Measurements from ENCODE around the gene PHAF1. TPM values are rescaled to one million over a fixed set of nuclear protein-coding genes. Genes with fewer than 3 reads are reported as not detected.

Gene PHAF1
- total RNA-seq, 1 experiment from 2014 or later = 30.7 TPM

DNA sequence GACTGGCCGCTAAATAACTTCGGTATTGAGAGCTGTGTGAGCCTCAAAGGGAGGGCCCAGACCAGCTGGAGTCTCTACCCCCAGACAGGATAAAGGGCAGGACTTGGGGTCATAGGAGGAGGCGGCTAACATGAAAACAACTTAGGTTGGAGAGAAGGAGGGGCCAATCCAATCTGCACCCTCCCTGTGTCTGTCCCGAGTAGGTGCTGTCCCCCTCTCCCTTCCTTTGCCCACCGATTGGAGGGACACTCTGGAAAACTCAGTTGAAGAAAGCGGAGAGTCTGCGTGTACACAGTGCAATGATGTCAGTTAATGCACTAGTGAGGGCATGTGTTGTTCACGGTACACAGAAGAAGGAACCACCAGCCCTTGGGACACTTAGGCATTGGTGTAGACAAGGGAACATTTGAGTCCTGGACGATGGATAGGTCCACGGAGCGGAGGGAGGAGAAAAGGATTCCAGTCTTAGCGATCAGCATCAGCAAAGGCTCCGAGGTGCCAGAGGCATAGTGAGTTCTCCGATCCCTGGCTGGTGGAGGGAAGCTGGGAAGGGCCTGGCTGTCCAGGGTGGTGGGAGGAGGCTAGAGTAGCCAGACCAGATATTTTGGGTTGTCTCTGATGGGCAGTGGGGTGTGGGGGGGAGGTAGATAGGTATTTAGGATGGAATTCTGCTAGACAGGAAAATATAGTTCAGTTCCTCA, 61.4 kb downstream of the PHAF1 start:
- H3K36me3 ChIP-seq (ENCODE audit: insufficient read depth, low read length) = no peaks in the 10 kb centered on the region
- H3K9me2 ChIP-seq (replicated peaks; ENCODE audit: insufficient read depth, low read length) = no peaks in the 10 kb centered on the region
- no peak for DNase-seq
- H3K9me3 ChIP-seq (ENCODE audit: low read length) = no peaks in the 10 kb centered on the region
- peaks cover 18% of the 10 kb centered on the region for H3K4me1 ChIP-seq (ENCODE audit: low read length)
- H4K20me1 ChIP-seq (ENCODE audit: insufficient read depth, low read depth, low read length) = 0 out of 2 replicates have a peak, but pooled peaks cover 3% of the 10 kb centered on the region
- no peak overlapping the region for H3K4me3 ChIP-seq (ENCODE audit: low read length)
- H2AFZ ChIP-seq (ENCODE audit: low read length) = no peak overlapping the region
- no peak overlapping the region for H3K4me2 ChIP-seq (ENCODE audit: low read depth, low read length, poor library complexity, severe bottlenecking)
- H3K27me3 ChIP-seq (ENCODE audit: low read length) = no peaks in the 10 kb centered on the region
- H3K27ac ChIP-seq (ENCODE audit: low read length) = no peak overlapping the region
- no peaks in the 10 kb centered on the region for H3K79me2 ChIP-seq (ENCODE audit: low read length)
- no peak overlapping the region for H3K9ac ChIP-seq (ENCODE audit: low read length)

DNA sequence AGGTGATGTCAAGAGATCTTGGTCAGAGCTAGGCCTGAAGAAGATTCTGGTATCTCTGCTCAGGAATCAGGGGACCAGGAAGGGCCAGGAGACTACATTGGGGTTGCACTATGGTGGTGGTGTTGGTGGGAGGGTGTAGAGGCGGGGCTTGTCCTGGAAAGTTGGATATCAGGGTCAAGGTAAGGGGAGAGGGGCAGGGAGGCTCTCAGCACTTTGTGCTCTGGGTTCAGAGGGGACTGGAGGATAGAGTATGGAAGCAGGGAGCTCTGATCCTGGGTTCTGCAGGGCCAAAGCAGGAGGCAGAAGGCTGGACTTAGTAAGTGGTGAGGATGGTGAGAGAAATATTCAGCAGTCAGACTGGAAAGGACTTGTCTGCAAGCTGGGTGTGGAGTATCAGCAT, 63.6 kb downstream of the PHAF1 start:
- Histone ChIP-seq H3K27ac (ENCODE audit: low read length) (no peak overlapping the region), H3K9me3 (ENCODE audit: low read length) (no peaks in the 10 kb centered on the region), H3K36me3 (ENCODE audit: insufficient read depth, low read length) (no peaks in the 10 kb centered on the region), H2AFZ (ENCODE audit: low read length) (no peak overlapping the region), H3K4me2 (ENCODE audit: low read depth, low read length, poor library complexity, severe bottlenecking) (peak overlapping the region; percentile 63), H3K27me3 (ENCODE audit: low read length) (no peaks in the 10 kb centered on the region), H3K4me1 (ENCODE audit: low read length) (peaks cover 21% of the 10 kb centered on the region), H4K20me1 (ENCODE audit: insufficient read depth, low read depth, low read length) (peaks cover 10% of the 10 kb centered on the region; the same call in 1 of the 2 replicates), H3K9me2 (replicated peaks; ENCODE audit: insufficient read depth, low read length) (no peaks in the 10 kb centered on the region), H3K4me3 (ENCODE audit: low read length) (no peak overlapping the region; the same call in 1 of the 2 replicates), H3K79me2 (ENCODE audit: low read length) (no peaks in the 10 kb centered on the region), H3K9ac (ENCODE audit: low read length) (peak overlapping the region; percentile 62)
- DNase-seq = no peak

DNA sequence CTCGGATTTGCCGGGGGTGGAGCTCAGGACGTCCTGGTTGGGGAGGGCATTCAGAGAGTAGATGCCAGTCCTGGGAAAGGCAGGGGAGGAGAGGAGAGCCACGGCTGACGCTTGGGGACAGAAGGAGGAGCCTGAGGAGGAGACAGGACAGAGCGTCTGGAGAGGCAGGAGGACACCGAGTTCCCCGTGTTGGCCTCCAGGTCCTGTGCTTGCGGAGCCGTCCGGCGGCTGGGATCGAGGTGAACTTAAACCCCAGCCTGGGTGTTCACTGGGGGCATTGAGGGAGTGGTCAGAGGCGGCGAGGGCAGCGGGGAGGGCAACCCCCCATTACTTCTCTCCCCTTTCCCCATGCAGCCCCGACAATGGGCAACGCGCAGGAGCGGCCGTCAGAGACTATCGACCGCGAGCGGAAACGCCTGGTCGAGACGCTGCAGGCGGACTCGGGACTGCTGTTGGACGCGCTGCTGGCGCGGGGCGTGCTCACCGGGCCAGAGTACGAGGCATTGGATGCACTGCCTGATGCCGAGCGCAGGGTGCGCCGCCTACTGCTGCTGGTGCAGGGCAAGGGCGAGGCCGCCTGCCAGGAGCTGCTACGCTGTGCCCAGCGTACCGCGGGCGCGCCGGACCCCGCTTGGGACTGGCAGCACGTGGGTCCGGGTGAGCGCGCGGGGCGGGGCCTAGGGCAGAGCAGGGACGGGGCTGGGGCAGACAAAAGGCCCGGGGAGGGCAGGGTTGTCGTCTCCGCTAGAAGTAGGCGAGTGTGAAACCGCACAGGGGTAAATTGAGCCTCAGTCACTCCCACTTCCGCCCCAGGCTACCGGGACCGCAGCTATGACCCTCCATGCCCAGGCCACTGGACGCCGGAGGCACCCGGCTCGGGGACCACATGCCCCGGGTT, 64.3 kb downstream of the PHAF1 start:
- Histone ChIP-seq H4K20me1 (ENCODE audit: insufficient read depth, low read depth, low read length) (peaks cover 14% of the 10 kb centered on the region; the same call in 1 of the 2 replicates), H3K9me3 (ENCODE audit: low read length) (no peaks in the 10 kb centered on the region), H3K4me3 (ENCODE audit: low read length) (peak overlapping the region; percentile 57), H3K4me2 (ENCODE audit: low read depth, low read length, poor library complexity, severe bottlenecking) (peak overlapping the region; percentile 63), H3K27ac (ENCODE audit: low read length) (no peak overlapping the region), H3K27me3 (ENCODE audit: low read length) (no peaks in the 10 kb centered on the region), H3K4me1 (ENCODE audit: low read length) (peaks cover 24% of the 10 kb centered on the region), H3K79me2 (ENCODE audit: low read length) (no peaks in the 10 kb centered on the region), H3K36me3 (ENCODE audit: insufficient read depth, low read length) (no peaks in the 10 kb centered on the region), H2AFZ (ENCODE audit: low read length) (no peak overlapping the region; the same call in 1 of the 2 replicates), H3K9me2 (replicated peaks; ENCODE audit: insufficient read depth, low read length) (no peaks in the 10 kb centered on the region), H3K9ac (ENCODE audit: low read length) (peak overlapping the region; percentile 62)
- peak; percentile 83 for DNase-seq

DNA sequence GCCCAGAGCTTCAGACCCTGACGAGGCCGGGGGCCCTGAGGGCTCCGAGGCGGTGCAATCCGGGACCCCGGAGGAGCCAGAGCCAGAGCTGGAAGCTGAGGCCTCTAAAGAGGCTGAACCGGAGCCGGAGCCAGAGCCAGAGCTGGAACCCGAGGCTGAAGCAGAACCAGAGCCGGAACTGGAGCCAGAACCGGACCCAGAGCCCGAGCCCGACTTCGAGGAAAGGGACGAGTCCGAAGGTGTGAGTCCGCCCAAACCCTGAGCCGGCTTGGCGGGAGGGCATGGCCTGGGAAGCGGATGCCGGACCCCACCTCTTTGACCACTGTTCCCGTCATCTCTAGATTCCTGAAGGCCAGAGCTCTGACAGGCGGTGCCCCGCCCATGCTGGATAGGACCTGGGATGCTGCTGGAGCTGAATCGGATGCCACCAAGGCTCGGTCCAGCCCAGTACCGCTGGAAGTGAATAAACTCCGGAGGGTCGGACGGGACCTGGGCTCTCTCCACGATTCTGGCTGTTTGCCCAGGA, 65.0 kb downstream of the PHAF1 start:
- Histone ChIP-seq H3K4me2 (ENCODE audit: low read depth, low read length, poor library complexity, severe bottlenecking) (peak overlapping the region; percentile 63), H3K9ac (ENCODE audit: low read length) (peak overlapping the region; percentile 62), H3K27me3 (ENCODE audit: low read length) (no peaks in the 10 kb centered on the region), H4K20me1 (ENCODE audit: insufficient read depth, low read depth, low read length) (peaks cover 20% of the 10 kb centered on the region; the same call in 1 of the 2 replicates), H3K4me1 (ENCODE audit: low read length) (peaks cover 24% of the 10 kb centered on the region), H3K79me2 (ENCODE audit: low read length) (no peaks in the 10 kb centered on the region), H3K36me3 (ENCODE audit: insufficient read depth, low read length) (no peaks in the 10 kb centered on the region), H3K4me3 (ENCODE audit: low read length) (peak overlapping the region; percentile 57; the same call in 1 of the 2 replicates), H3K27ac (ENCODE audit: low read length) (no peak overlapping the region), H2AFZ (ENCODE audit: low read length) (no peak overlapping the region), H3K9me2 (replicated peaks; ENCODE audit: insufficient read depth, low read length) (no peaks in the 10 kb centered on the region), H3K9me3 (ENCODE audit: low read length) (no peaks in the 10 kb centered on the region)
- no peak for DNase-seq

DNA sequence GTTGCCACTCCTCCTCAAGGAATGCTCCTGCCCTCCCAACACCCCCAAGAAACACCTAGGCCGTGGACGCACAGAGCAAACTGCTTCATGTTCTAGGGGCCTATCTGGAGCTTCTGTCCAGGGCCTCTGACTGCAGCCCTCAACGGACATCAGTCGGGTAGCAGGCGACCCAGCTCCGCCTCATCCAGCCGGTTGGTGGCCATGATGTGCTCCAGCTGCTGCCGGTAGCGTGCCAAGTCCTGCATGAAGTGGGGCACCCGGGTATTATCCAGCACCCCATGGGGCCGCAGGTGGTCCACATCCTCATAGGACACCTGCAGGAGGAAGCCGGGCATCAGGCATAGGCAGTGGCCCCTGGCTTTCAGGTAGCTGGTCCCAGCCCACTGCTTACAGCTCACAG, 66.9 kb downstream of the PHAF1 start:
- Histone ChIP-seq H2AFZ (ENCODE audit: low read length) (no peak overlapping the region), H3K27me3 (ENCODE audit: low read length) (no peaks in the 10 kb centered on the region), H3K9ac (ENCODE audit: low read length) (no peak overlapping the region), H3K36me3 (ENCODE audit: insufficient read depth, low read length) (no peaks in the 10 kb centered on the region), H3K4me2 (ENCODE audit: low read depth, low read length, poor library complexity, severe bottlenecking) (no peak overlapping the region), H4K20me1 (ENCODE audit: insufficient read depth, low read depth, low read length) (peaks cover 20% of the 10 kb centered on the region; the same call in 1 of the 2 replicates), H3K27ac (ENCODE audit: low read length) (no peak overlapping the region), H3K79me2 (ENCODE audit: low read length) (no peaks in the 10 kb centered on the region), H3K9me2 (replicated peaks; ENCODE audit: insufficient read depth, low read length) (no peaks in the 10 kb centered on the region), H3K4me3 (ENCODE audit: low read length) (no peak overlapping the region), H3K9me3 (ENCODE audit: low read length) (no peaks in the 10 kb centered on the region), H3K4me1 (ENCODE audit: low read length) (peaks cover 19% of the 10 kb centered on the region)
- no peak for DNase-seq

DNA sequence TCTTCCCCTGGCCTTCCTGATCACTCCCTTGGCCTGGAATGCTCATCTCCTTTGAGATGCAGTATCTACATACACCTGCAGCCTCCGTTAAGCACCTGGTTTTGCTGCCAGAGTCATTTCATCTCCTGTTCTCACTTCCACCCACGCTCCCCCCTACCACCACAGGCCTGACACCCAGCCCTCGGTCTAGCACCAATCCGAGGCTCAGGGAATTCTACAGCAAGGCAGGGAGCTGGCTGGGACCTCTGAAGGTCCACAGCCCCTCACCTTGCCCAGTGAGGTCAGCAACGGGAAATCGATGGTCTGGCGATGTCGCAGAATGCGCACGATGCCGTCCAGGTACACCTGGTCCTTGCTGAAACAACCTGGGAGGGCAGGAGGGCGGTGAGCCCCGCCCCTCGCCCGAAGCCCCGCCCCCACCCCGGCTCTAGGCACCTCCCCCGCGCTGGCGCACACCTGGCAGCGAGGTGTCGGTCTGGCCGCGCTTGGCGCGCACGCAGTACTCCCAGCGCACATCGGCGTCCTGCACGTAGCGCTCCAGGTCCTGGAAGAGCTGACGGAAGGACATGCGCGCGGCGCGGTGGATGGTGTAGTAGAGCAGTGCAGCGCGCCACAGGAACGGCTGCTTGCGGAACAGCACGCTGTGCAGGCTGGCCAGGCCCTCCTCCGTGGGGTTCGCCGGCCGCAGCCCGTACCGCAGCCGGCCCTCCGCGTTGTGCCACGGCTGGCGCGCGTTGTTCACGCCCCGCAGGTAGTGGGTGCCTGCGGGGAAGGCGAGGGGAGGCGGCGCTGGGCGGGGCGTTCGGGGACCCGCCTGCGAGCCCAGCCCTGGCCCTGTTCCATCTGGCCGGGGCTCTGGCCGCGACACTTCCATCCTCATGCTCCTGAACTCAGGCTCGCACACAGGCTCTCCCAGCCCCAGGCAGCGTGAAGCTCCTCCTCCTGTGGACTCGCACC, 68.3 kb downstream of the PHAF1 start:
- no peak overlapping the region for H2AFZ ChIP-seq (ENCODE audit: low read length)

DNA sequence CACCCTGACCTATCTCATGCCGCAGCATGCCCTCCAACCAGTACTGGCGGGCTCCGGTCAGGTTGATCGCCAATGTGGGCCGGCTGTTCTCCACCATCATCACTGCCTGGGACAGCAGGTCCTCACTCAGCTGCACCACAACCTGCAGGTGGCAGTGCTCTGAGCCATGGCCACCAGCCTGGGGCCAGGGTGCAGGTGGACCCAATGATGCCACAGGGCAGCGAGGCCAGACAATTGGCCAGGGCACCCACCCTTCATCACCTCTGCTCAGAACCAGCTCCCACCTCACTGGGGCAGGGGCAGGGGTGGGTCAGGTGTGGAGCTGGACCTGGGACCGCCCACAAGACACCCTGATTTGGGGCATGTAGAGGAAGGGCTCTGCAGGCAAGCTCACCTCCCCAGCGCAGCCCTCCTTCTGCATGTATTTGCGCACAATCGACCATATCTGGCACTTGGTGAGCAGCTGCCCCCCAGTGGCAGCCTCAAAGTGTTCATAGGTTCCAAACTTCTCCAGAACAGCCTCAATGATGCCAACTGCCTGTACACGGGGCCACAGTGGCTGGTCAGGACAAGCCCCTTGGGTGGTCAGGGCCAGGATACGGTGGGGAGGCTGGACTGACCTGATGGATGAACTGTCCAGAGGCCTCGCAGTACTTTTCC, 69.8 kb downstream of the PHAF1 start:
- peaks cover 20% of the 10 kb centered on the region; the same call in 1 of the 2 replicates for H4K20me1 ChIP-seq (ENCODE audit: insufficient read depth, low read depth, low read length)
- no peaks in the 10 kb centered on the region for H3K36me3 ChIP-seq (ENCODE audit: insufficient read depth, low read length)
- no peak overlapping the region for H2AFZ ChIP-seq (ENCODE audit: low read length)
- DNase-seq = no peak
- no peaks in the 10 kb centered on the region for H3K9me3 ChIP-seq (ENCODE audit: low read length)
- no peak overlapping the region for H3K4me3 ChIP-seq (ENCODE audit: low read length)
- H3K9ac ChIP-seq (ENCODE audit: low read length) = no peak overlapping the region
- no peaks in the 10 kb centered on the region for H3K27me3 ChIP-seq (ENCODE audit: low read length)
- H3K27ac ChIP-seq (ENCODE audit: low read length) = no peak overlapping the region
- H3K4me2 ChIP-seq (ENCODE audit: low read depth, low read length, poor library complexity, severe bottlenecking) = no peak overlapping the region
- peaks cover 26% of the 10 kb centered on the region for H3K4me1 ChIP-seq (ENCODE audit: low read length)
- H3K79me2 ChIP-seq (ENCODE audit: low read length) = no peaks in the 10 kb centered on the region
- H3K9me2 ChIP-seq (replicated peaks; ENCODE audit: insufficient read depth, low read length) = no peaks in the 10 kb centered on the region

More for the DNA sequence above, 68.3 kb downstream of the PHAF1 start:
- H3K27me3 ChIP-seq (ENCODE audit: low read length) = no peaks in the 10 kb centered on the region
- no peak overlapping the region for H3K9ac ChIP-seq (ENCODE audit: low read length)
- peak overlapping the region; percentile 38 for H3K4me2 ChIP-seq (ENCODE audit: low read depth, low read length, poor library complexity, severe bottlenecking)
- H3K27ac ChIP-seq (ENCODE audit: low read length) = no peak overlapping the region
- H3K4me3 ChIP-seq (ENCODE audit: low read length) = no peak overlapping the region
- DNase-seq = no peak
- H3K79me2 ChIP-seq (ENCODE audit: low read length) = no peaks in the 10 kb centered on the region
- no peaks in the 10 kb centered on the region for H3K36me3 ChIP-seq (ENCODE audit: insufficient read depth, low read length)
- H3K9me2 ChIP-seq (replicated peaks; ENCODE audit: insufficient read depth, low read length) = no peaks in the 10 kb centered on the region
- H4K20me1 ChIP-seq (ENCODE audit: insufficient read depth, low read depth, low read length) = peaks cover 20% of the 10 kb centered on the region; the same call in 1 of the 2 replicates
- H3K4me1 ChIP-seq (ENCODE audit: low read length) = peaks cover 29% of the 10 kb centered on the region
- H3K9me3 ChIP-seq (ENCODE audit: low read length) = no peaks in the 10 kb centered on the region

Data from Karpas-422 (cell line).